ENCODE data around the gene RPS6KC1.
"Not testable (repeated sequence)": the region's sequence is repeated elsewhere in the genome, so short reads cannot be mapped to it uniquely, and the experiment has no call there.

RPS6KC1 gene

GRCh38 chr1:213111502-213111901, 60.5 kb downstream of the RPS6KC1 start:
- H3K4me1 ChIP-seq (ENCODE audit: insufficient read depth, low read length), result no peaks in the 10 kb centered on the region
- H3K9me3 ChIP-seq (ENCODE audit: low read length), result no peaks in the 10 kb centered on the region
- H3K9ac ChIP-seq (ENCODE audit: low read length), result no peak overlapping the region
- no peak overlapping the region for H3K27ac ChIP-seq (ENCODE audit: low read depth, low read length)
- H3K36me3 ChIP-seq (ENCODE audit: insufficient read depth, low read length), result no peaks in the 10 kb centered on the region
- no peak overlapping the region for H3K4me3 ChIP-seq (ENCODE audit: low read depth in 1 of 2, low read length in 2 of 2)
- no peaks in the 10 kb centered on the region for H3K27me3 ChIP-seq (ENCODE audit: control insufficient read depth in 1 of 2, insufficient read depth in 2 of 2, low read length in 2 of 2)

GRCh38 chr1:213112723-213113122, 61.7 kb downstream of the RPS6KC1 start:
- not testable (repeated sequence) for H3K4me1 ChIP-seq (ENCODE audit: insufficient read depth, low read length); H3K4me3 ChIP-seq (ENCODE audit: low read depth in 1 of 2, low read length in 2 of 2); H3K36me3 ChIP-seq (ENCODE audit: insufficient read depth, low read length); H3K27ac ChIP-seq (ENCODE audit: low read depth, low read length); H3K9me3 ChIP-seq (ENCODE audit: low read length); H3K9ac ChIP-seq (ENCODE audit: low read length); H3K27me3 ChIP-seq (ENCODE audit: control insufficient read depth in 1 of 2, insufficient read depth in 2 of 2, low read length in 2 of 2)

- not testable (repeated sequence) for H3K36me3 ChIP-seq (ENCODE audit: insufficient read depth, low read length); H3K9me3 ChIP-seq (ENCODE audit: low read length); H3K9ac ChIP-seq (ENCODE audit: low read length); H3K4me1 ChIP-seq (ENCODE audit: insufficient read depth, low read length); H3K4me3 ChIP-seq (ENCODE audit: low read depth in 1 of 2, low read length in 2 of 2); H3K27me3 ChIP-seq (ENCODE audit: control insufficient read depth in 1 of 2, insufficient read depth in 2 of 2, low read length in 2 of 2); H3K27ac ChIP-seq (ENCODE audit: low read depth, low read length)
Observed at GRCh38 chr1:213117699-213118180, 66.7 kb downstream of the RPS6KC1 start.

GRCh38 chr1:213119794-213120193, 68.8 kb downstream of the RPS6KC1 start:
- Histone ChIP-seq H3K4me3 (ENCODE audit: low read depth in 1 of 2, low read length in 2 of 2) (no peak overlapping the region), H3K27ac (ENCODE audit: low read depth, low read length) (no peak overlapping the region), H3K9ac (ENCODE audit: low read length) (no peak overlapping the region), H3K36me3 (ENCODE audit: insufficient read depth, low read length) (no peaks in the 10 kb centered on the region), H3K27me3 (ENCODE audit: control insufficient read depth in 1 of 2, insufficient read depth in 2 of 2, low read length in 2 of 2) (no peaks in the 10 kb centered on the region), H3K9me3 (ENCODE audit: low read length) (no peaks in the 10 kb centered on the region), H3K4me1 (ENCODE audit: insufficient read depth, low read length) (no peaks in the 10 kb centered on the region)

- Histone ChIP-seq H3K36me3 (ENCODE audit: insufficient read depth, low read length) (no peaks in the 10 kb centered on the region), H3K27me3 (ENCODE audit: control insufficient read depth in 1 of 2, insufficient read depth in 2 of 2, low read length in 2 of 2) (no peaks in the 10 kb centered on the region), H3K9ac (ENCODE audit: low read length) (no peak overlapping the region), H3K4me1 (ENCODE audit: insufficient read depth, low read length) (no peaks in the 10 kb centered on the region), H3K27ac (ENCODE audit: low read depth, low read length) (no peak overlapping the region), H3K9me3 (ENCODE audit: low read length) (no peaks in the 10 kb centered on the region), H3K4me3 (ENCODE audit: low read depth in 1 of 2, low read length in 2 of 2) (no peak overlapping the region)
Observed at GRCh38 chr1:213120386-213120785, 69.3 kb downstream of the RPS6KC1 start.

- H3K27ac ChIP-seq (ENCODE audit: low read depth, low read length), result no peak overlapping the region
- no peaks in the 10 kb centered on the region for H3K9me3 ChIP-seq (ENCODE audit: low read length)
- no peak overlapping the region for H3K4me3 ChIP-seq (ENCODE audit: low read depth in 1 of 2, low read length in 2 of 2)
- no peaks in the 10 kb centered on the region for H3K27me3 ChIP-seq (ENCODE audit: control insufficient read depth in 1 of 2, insufficient read depth in 2 of 2, low read length in 2 of 2)
- no peaks in the 10 kb centered on the region for H3K36me3 ChIP-seq (ENCODE audit: insufficient read depth, low read length)
- no peak overlapping the region for H3K9ac ChIP-seq (ENCODE audit: low read length)
- no peaks in the 10 kb centered on the region for H3K4me1 ChIP-seq (ENCODE audit: insufficient read depth, low read length)
Observed at GRCh38 chr1:213120961-213121360, 69.9 kb downstream of the RPS6KC1 start.

GRCh38 chr1:213122514-213122929, 71.5 kb downstream of the RPS6KC1 start:
- no peak overlapping the region for H3K4me3 ChIP-seq (ENCODE audit: low read depth in 1 of 2, low read length in 2 of 2)
- no peak overlapping the region for H3K9ac ChIP-seq (ENCODE audit: low read length)
- no peaks in the 10 kb centered on the region for H3K36me3 ChIP-seq (ENCODE audit: insufficient read depth, low read length)

GRCh38 chr1:213123087-213123486, 72.0 kb downstream of the RPS6KC1 start:
- Histone ChIP-seq H3K4me3 (ENCODE audit: low read depth in 1 of 2, low read length in 2 of 2) (no peak overlapping the region), H3K27ac (ENCODE audit: low read depth, low read length) (no peak overlapping the region), H3K9me3 (ENCODE audit: low read length) (no peaks in the 10 kb centered on the region), H3K4me1 (ENCODE audit: insufficient read depth, low read length) (no peaks in the 10 kb centered on the region), H3K36me3 (ENCODE audit: insufficient read depth, low read length) (no peaks in the 10 kb centered on the region), H3K9ac (ENCODE audit: low read length) (no peak overlapping the region), H3K27me3 (ENCODE audit: control insufficient read depth in 1 of 2, insufficient read depth in 2 of 2, low read length in 2 of 2) (no peaks in the 10 kb centered on the region)

More at GRCh38 chr1:213122514-213122929, 71.5 kb downstream of the RPS6KC1 start:
- Histone ChIP-seq H3K9me3 (ENCODE audit: low read length) (no peaks in the 10 kb centered on the region), H3K4me1 (ENCODE audit: insufficient read depth, low read length) (no peaks in the 10 kb centered on the region), H3K27ac (ENCODE audit: low read depth, low read length) (no peak overlapping the region), H3K27me3 (ENCODE audit: control insufficient read depth in 1 of 2, insufficient read depth in 2 of 2, low read length in 2 of 2) (no peaks in the 10 kb centered on the region)

GRCh38 chr1:213123536-213123935, 72.5 kb downstream of the RPS6KC1 start:
- Histone ChIP-seq H3K27me3 (ENCODE audit: control insufficient read depth in 1 of 2, insufficient read depth in 2 of 2, low read length in 2 of 2) (no peaks in the 10 kb centered on the region), H3K4me3 (ENCODE audit: low read depth in 1 of 2, low read length in 2 of 2) (no peak overlapping the region), H3K27ac (ENCODE audit: low read depth, low read length) (no peak overlapping the region), H3K36me3 (ENCODE audit: insufficient read depth, low read length) (no peaks in the 10 kb centered on the region), H3K4me1 (ENCODE audit: insufficient read depth, low read length) (no peaks in the 10 kb centered on the region), H3K9me3 (ENCODE audit: low read length) (no peaks in the 10 kb centered on the region), H3K9ac (ENCODE audit: low read length) (no peak overlapping the region)

GRCh38 chr1:213124590-213124989, 73.5 kb downstream of the RPS6KC1 start:
- no peaks in the 10 kb centered on the region for H3K9me3 ChIP-seq (ENCODE audit: low read length)
- H3K4me3 ChIP-seq (ENCODE audit: low read depth in 1 of 2, low read length in 2 of 2), result no peak overlapping the region
- H3K27me3 ChIP-seq (ENCODE audit: control insufficient read depth in 1 of 2, insufficient read depth in 2 of 2, low read length in 2 of 2), result no peaks in the 10 kb centered on the region
- no peak overlapping the region for H3K27ac ChIP-seq (ENCODE audit: low read depth, low read length)
- no peaks in the 10 kb centered on the region for H3K4me1 ChIP-seq (ENCODE audit: insufficient read depth, low read length)
- H3K9ac ChIP-seq (ENCODE audit: low read length), result no peak overlapping the region
- H3K36me3 ChIP-seq (ENCODE audit: insufficient read depth, low read length), result no peaks in the 10 kb centered on the region

- Histone ChIP-seq H3K27me3 (ENCODE audit: control insufficient read depth in 1 of 2, insufficient read depth in 2 of 2, low read length in 2 of 2) (no peaks in the 10 kb centered on the region), H3K4me1 (ENCODE audit: insufficient read depth, low read length) (no peaks in the 10 kb centered on the region), H3K9me3 (ENCODE audit: low read length) (no peaks in the 10 kb centered on the region), H3K36me3 (ENCODE audit: insufficient read depth, low read length) (no peaks in the 10 kb centered on the region), H3K27ac (ENCODE audit: low read depth, low read length) (no peak overlapping the region), H3K4me3 (ENCODE audit: low read depth in 1 of 2, low read length in 2 of 2) (no peak overlapping the region), H3K9ac (ENCODE audit: low read length) (no peak overlapping the region)
Observed at GRCh38 chr1:213125643-213126042, 74.6 kb downstream of the RPS6KC1 start.

- no peak overlapping the region for H3K9ac ChIP-seq (ENCODE audit: low read length)
- H3K27ac ChIP-seq (ENCODE audit: low read depth, low read length), result no peak overlapping the region
- H3K36me3 ChIP-seq (ENCODE audit: insufficient read depth, low read length), result no peaks in the 10 kb centered on the region
- no peak overlapping the region for H3K4me3 ChIP-seq (ENCODE audit: low read depth in 1 of 2, low read length in 2 of 2)
- H3K27me3 ChIP-seq (ENCODE audit: control insufficient read depth in 1 of 2, insufficient read depth in 2 of 2, low read length in 2 of 2), result no peaks in the 10 kb centered on the region
- no peaks in the 10 kb centered on the region for H3K4me1 ChIP-seq (ENCODE audit: insufficient read depth, low read length)
- no peaks in the 10 kb centered on the region for H3K9me3 ChIP-seq (ENCODE audit: low read length)
Observed at GRCh38 chr1:213127074-213127473, 76.0 kb downstream of the RPS6KC1 start.
